Thoracic aorta (tissue), 2 donors: Measurements from ENCODE around the gene CCDC91. TPM values are rescaled to one million over a fixed set of nuclear protein-coding genes. Genes with fewer than 3 reads are reported as not detected.

ENCODE experiments used
- ATAC-seq: fragments of 150-250 bp; one replicate; pipeline ENCODE4 v1.8.0; 2017; ENCODE audit warnings: low read depth; ENCODE audit not compliant: insufficient number of reproducible peaks, low FRiP score
- DNase-seq: peaks from one replicate; pipeline ENCODE4 v3.0.0-alpha.2; 2020; ENCODE audit warnings: low spot score
- H3K27ac ChIP-seq, 2 donors: fragments of 200-600 bp; sonication (generic); 1 replicate in 1 of 2; 2 replicates in 1 of 2; pipeline ENCODE4 v1.5.1; 2016; ENCODE audit warnings: mild to moderate bottlenecking in 2 of 2, moderate library complexity in 2 of 2
- H3K27me3 ChIP-seq: fragments of 200-600 bp; sonication (generic); replicated peaks from 2 replicates; pipeline ENCODE4 v1.6.0; 2016; ENCODE audit warnings: mild to moderate bottlenecking; ENCODE audit not compliant: insufficient read depth
- H3K36me3 ChIP-seq: fragments of 200-600 bp; sonication (generic); one replicate; pipeline ENCODE4 v1.5.1; 2016
- H3K4me1 ChIP-seq, 2 donors: fragments of 200-600 bp; sonication (generic); 1 replicate in 1 of 2; 2 replicates in 1 of 2; pipeline versions ENCODE4 v1.5.1 to v1.6.0; 2016; ENCODE audit warnings: low read depth in 2 of 2, mild to moderate bottlenecking in 1 of 2; ENCODE audit not compliant: control insufficient read depth in 1 of 2
- H3K4me3 ChIP-seq: fragments of 200-600 bp; sonication (generic); 2 replicates; pipeline ENCODE4 v1.5.1; 2016; ENCODE audit warnings: mild to moderate bottlenecking
- H3K9me3 ChIP-seq: fragments of 200-600 bp; sonication (generic); 2 replicates; pipeline ENCODE4 v1.5.1; 2016
- total RNA-seq, 2 donors: library from RNA; depleted of rRNA; stranded (reverse); fragments of >200 nt; gene quantifications; one replicate each; pipeline versions ENCODE4 v1.1.0 to v1.2.3, GENCODE V29; 2016
- TF ChIP-seq, protein P1 (sequence below): fragments of 200-600 bp; sonication (generic); IDR thresholded peaks from one replicate; pipeline ENCODE4 v1.5.1; 2019; ENCODE audit warnings: antibody characterized with exemption

Gene CCDC91
- total RNA-seq, 2 donors from 2014 or later: 26.6 to 27.6 TPM

DNA sequence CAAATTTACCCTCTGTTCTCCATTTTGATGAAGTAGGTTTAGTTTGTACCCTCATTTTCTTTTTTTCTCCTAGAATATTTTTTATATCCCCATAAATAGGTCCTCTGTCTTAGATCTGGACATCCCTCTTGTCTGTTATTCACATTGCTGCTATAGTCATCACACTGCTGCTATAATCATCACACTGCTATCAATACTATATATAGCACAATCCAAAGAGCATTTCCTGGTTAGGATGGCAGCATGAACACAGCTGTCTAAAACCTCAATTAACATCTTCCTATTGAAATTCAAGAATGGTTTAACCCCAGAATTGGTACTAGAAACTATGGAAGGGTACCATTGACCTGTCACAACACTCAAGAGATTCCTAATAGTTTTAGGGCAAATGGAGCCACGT is 27.6 kb upstream of the CCDC91 start:
- no peak for ATAC-seq

DNA sequence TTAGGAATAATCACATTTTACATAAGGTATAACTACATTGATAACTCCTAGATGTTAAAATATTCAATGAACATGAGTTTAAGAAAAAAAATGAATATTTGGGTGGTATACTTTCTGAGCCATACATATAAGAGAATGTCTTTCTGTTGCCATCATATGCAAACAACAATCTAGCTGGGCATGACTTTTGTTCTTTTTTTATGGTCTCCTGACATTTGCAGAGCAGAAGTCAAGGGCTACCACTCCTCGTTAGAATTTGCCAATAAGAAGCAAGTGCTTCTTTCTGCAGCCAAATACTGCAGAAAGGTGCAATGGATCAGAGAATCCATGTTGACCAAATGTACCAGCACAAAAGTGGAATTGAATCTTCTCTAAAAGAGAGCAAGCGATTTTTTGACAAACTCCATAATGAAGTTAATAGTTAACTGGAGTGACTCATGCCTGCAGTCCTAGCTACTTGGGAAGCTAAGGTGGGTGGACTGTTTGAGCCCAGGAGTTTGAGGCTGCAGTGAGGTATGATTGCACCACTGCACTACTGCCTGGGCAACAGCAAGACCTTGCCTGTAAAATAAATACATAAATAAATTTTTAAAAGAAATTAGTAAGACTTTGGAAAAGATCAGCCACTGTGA is 25.5 kb upstream of the CCDC91 start:
- H3K27ac ChIP-seq: no peak overlapping the region
- H3K27me3 ChIP-seq: no peaks in the 10 kb centered on the region
- H3K36me3 ChIP-seq: no peaks in the 10 kb centered on the region
- no peaks in the 10 kb centered on the region for H3K4me1 ChIP-seq
- DNase-seq: no peak
- TF ChIP-seq, protein P1, sequence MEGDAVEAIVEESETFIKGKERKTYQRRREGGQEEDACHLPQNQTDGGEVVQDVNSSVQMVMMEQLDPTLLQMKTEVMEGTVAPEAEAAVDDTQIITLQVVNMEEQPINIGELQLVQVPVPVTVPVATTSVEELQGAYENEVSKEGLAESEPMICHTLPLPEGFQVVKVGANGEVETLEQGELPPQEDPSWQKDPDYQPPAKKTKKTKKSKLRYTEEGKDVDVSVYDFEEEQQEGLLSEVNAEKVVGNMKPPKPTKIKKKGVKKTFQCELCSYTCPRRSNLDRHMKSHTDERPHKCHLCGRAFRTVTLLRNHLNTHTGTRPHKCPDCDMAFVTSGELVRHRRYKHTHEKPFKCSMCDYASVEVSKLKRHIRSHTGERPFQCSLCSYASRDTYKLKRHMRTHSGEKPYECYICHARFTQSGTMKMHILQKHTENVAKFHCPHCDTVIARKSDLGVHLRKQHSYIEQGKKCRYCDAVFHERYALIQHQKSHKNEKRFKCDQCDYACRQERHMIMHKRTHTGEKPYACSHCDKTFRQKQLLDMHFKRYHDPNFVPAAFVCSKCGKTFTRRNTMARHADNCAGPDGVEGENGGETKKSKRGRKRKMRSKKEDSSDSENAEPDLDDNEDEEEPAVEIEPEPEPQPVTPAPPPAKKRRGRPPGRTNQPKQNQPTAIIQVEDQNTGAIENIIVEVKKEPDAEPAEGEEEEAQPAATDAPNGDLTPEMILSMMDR: no peak
- H3K4me3 ChIP-seq: no peak overlapping the region
- ATAC-seq: no peak
- H3K9me3 ChIP-seq: no peaks in the 10 kb centered on the region

More for the DNA sequence above, 27.6 kb upstream of the CCDC91 start:
- TF ChIP-seq, protein P1: no peak
- Histone ChIP-seq H3K4me3 (no peak overlapping the region), H3K27ac (no peak overlapping the region), H3K36me3 (no peaks in the 10 kb centered on the region), H3K27me3 (no peaks in the 10 kb centered on the region), H3K9me3 (no peaks in the 10 kb centered on the region), H3K4me1 (no peaks in the 10 kb centered on the region)
- DNase-seq: no peak

DNA sequence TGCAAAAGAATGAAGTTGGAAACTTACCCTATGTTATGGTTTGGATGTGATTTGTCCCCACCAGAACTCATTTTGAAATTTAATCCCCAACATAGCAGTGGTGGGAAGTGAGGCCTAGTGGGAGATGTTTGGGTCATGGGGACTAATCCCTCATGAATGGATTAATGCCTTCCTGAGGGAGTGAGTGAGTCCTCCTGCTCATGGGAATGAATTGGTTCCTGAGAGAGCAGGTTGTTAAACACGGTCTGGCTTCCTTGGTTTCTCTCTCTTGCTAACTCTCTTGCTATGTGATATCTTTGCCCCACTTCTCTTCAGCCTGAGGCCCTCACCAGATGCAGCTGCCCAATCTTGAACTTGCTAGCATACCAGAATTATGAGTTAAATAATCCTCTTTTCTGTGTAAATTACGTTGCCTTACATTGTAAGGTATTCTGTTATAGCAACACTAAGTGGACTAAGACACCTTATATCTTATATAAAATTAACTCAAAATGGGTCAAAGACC is 22.2 kb upstream of the CCDC91 start:
- ATAC-seq (no peak), DNase-seq (no peak)
- Histone ChIP-seq H3K27ac (no peak overlapping the region), H3K27me3 (no peaks in the 10 kb centered on the region), H3K36me3 (no peaks in the 10 kb centered on the region), H3K9me3 (no peaks in the 10 kb centered on the region), H3K4me1 (no peaks in the 10 kb centered on the region), H3K4me3 (no peak overlapping the region)
- TF ChIP-seq, protein P1: no peak

DNA sequence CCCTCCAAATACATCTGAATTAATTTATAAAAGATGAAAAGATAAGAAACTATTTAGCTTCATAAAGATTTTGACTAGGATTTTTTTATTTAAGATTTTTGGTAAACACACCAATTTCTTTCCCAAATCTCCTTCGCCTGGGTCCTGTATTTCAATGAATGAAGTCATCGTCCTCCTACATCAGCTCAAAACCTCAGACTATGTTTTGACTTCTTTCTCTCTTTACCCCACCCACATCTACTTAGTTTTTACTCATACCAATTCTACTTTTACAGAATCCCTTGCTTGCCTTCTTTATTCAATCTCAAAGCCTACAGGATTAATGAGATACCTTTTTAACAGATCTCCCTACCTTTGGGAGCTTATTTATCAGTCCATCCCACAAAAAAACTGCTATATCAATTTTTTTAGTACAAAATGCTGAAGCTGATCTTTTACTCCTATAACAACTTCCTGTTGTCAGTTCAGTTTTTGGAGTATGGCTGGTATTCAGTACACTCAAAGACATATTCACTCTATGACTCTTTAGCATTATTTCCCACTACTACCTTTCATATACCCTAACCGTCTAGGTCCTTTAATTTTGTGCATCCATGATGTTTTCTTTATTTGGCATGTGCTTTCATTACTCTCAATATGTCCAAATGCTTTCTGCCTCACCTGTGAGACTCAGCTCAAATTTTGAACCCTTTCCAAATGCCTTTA is 18.7 kb upstream of the CCDC91 start:
- DNase-seq (no peak), ATAC-seq (no peak)
- TF ChIP-seq, protein P1: no peak
- no peaks in the 10 kb centered on the region for H3K9me3 ChIP-seq
- H3K36me3 ChIP-seq: no peaks in the 10 kb centered on the region
- H3K4me3 ChIP-seq: no peak overlapping the region
- no peaks in the 10 kb centered on the region for H3K4me1 ChIP-seq
- H3K27ac ChIP-seq: no peak overlapping the region
- H3K27me3 ChIP-seq: no peaks in the 10 kb centered on the region

DNA sequence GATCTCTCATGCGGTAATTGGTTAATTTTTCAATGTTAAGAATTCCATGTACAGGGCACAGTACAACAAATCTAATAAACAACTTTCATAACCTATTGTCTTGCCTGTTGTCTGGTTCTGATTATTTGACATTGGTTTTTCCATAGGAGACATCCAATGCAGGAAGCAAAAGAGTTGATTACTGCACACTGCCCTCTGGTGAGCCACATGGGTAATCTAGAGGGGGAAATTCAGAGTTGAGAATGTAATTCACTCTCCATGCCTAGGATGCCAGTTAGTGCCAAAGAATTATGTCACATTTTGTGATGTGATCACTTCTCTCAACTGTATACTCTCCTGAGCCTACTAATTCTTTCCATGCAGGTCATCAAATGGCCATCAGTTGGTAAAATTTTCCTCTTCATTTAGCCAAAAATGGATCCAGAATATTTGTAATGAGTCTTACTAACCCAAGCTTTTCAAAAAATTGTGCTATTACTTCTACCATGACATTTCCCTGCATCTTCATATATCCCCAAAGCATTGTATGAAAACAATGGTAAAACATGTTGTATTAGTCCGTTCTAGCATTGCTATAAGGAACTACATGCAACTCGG is 17.7 kb upstream of the CCDC91 start:
- ATAC-seq (peak; percentile 73), DNase-seq (no peak)
- Histone ChIP-seq H3K4me1 (no peaks in the 10 kb centered on the region), H3K27ac (no peak overlapping the region), H3K36me3 (no peaks in the 10 kb centered on the region), H3K4me3 (no peak overlapping the region), H3K27me3 (no peaks in the 10 kb centered on the region), H3K9me3 (no peaks in the 10 kb centered on the region)
- TF ChIP-seq, protein P1: peak; percentile 53
